ENCODE results near the gene TFG. TPM values are rescaled to one million over a fixed set of nuclear protein-coding genes. Genes with fewer than 3 reads are reported as not detected.

The TFG gene
- polyA plus RNA-seq, 4 donors, result 89.7 to 196 (median 138) TPM

GRCh38 chr3:100698736-100699135, 10.6 kb upstream of the TFG start:
- 33 to 46% (median 40%) methylated on average over 3 of the region's 3 CpGs for WGBS, 3 donors
- DNase-seq, result peak in 1 of 2 donors; percentile 19
- no peak for FAIRE-seq
- H3K36me3 ChIP-seq (ENCODE audit: control insufficient read depth in 3 of 3, insufficient read depth in 2 of 3, low read depth in 1 of 3, low read length in 3 of 3), result peaks cover 0 to 11% (median 0%) of the 10 kb centered on the region in 3 donors
- H3K27ac ChIP-seq (ENCODE audit: low read depth in 1 of 3, low read length in 2 of 3), result peak overlapping the region; percentile 39 to 96 (median 85)
- peaks cover 0 to 26% (median 0%) of the 10 kb centered on the region in 3 donors for H3K4me1 ChIP-seq (ENCODE audit: control insufficient read depth in 3 of 3, insufficient read depth in 2 of 3, low read depth in 1 of 3, low read length in 2 of 3)
- no peak overlapping the region for H3K4me3 ChIP-seq (ENCODE audit: low read depth in 1 of 3, low read length in 3 of 3)
- peaks cover 0 to 8% of the 10 kb centered on the region in 2 donors for H3K9me3 ChIP-seq (ENCODE audit: control insufficient read depth in 2 of 2, insufficient read depth in 1 of 2, low read depth in 1 of 2, low read length in 1 of 2)
- H3K27me3 ChIP-seq (ENCODE audit: control insufficient read depth in 3 of 3, insufficient read depth in 3 of 3, low read length in 3 of 3), result no peaks in the 10 kb centered on the region

- H3K27me3 ChIP-seq (ENCODE audit: control insufficient read depth in 3 of 3, insufficient read depth in 3 of 3, low read length in 3 of 3), result no peaks in the 10 kb centered on the region
- H3K9me3 ChIP-seq (ENCODE audit: control insufficient read depth in 2 of 2, insufficient read depth in 1 of 2, low read depth in 1 of 2, low read length in 1 of 2), result peaks cover 0 to 8% of the 10 kb centered on the region in 2 donors
- WGBS, 3 donors, result 89 to 92% (median 89%) methylated on average over 5 of the region's 5 CpGs
- peaks cover 0 to 7% (median 0%) of the 10 kb centered on the region in 3 donors for H3K36me3 ChIP-seq (ENCODE audit: control insufficient read depth in 3 of 3, insufficient read depth in 2 of 3, low read depth in 1 of 3, low read length in 3 of 3)
- peaks cover 0 to 26% (median 0%) of the 10 kb centered on the region in 3 donors for H3K4me1 ChIP-seq (ENCODE audit: control insufficient read depth in 3 of 3, insufficient read depth in 2 of 3, low read depth in 1 of 3, low read length in 2 of 3)
- no peak overlapping the region for H3K27ac ChIP-seq (ENCODE audit: low read depth in 1 of 3, low read length in 2 of 3)
- FAIRE-seq (no peak), DNase-seq (no peak)
- no peak overlapping the region for H3K4me3 ChIP-seq (ENCODE audit: low read depth in 1 of 3, low read length in 3 of 3)
Measured at GRCh38 chr3:100700708-100701107, 8.6 kb upstream of the TFG start.

- FAIRE-seq (no peak), DNase-seq (no peak)
- peaks cover 0 to 23% (median 0%) of the 10 kb centered on the region in 3 donors for H3K4me1 ChIP-seq (ENCODE audit: control insufficient read depth in 3 of 3, insufficient read depth in 2 of 3, low read depth in 1 of 3, low read length in 2 of 3)
- 78 to 84% (median 83%) methylated on average over 4 of the region's 4 CpGs for WGBS, 3 donors
- H3K4me3 ChIP-seq (ENCODE audit: low read depth in 1 of 3, low read length in 3 of 3), result no peak overlapping the region
- H3K27ac ChIP-seq (ENCODE audit: low read depth in 1 of 3, low read length in 2 of 3), result peak overlapping the region in 2 of 3 donors; percentile 20 to 62
- no peaks in the 10 kb centered on the region for H3K36me3 ChIP-seq (ENCODE audit: control insufficient read depth in 3 of 3, insufficient read depth in 2 of 3, low read depth in 1 of 3, low read length in 3 of 3)
- H3K9me3 ChIP-seq (ENCODE audit: control insufficient read depth in 2 of 2, insufficient read depth in 1 of 2, low read depth in 1 of 2, low read length in 1 of 2), result no peaks in the 10 kb centered on the region
- no peaks in the 10 kb centered on the region for H3K27me3 ChIP-seq (ENCODE audit: control insufficient read depth in 3 of 3, insufficient read depth in 3 of 3, low read length in 3 of 3)
Measured at GRCh38 chr3:100702082-100702979, 7.0 kb upstream of the TFG start.

- Histone ChIP-seq H3K27me3 (ENCODE audit: control insufficient read depth in 3 of 3, insufficient read depth in 3 of 3, low read length in 3 of 3) (no peaks in the 10 kb centered on the region), H3K27ac (ENCODE audit: low read depth in 1 of 3, low read length in 2 of 3) (peak overlapping the region in 2 of 3 donors; percentile 32 to 62), H3K4me3 (ENCODE audit: low read depth in 1 of 3, low read length in 3 of 3) (no peak overlapping the region), H3K4me1 (ENCODE audit: control insufficient read depth in 3 of 3, insufficient read depth in 2 of 3, low read depth in 1 of 3, low read length in 2 of 3) (peaks cover 0 to 18% (median 0%) of the 10 kb centered on the region in 3 donors), H3K9me3 (ENCODE audit: control insufficient read depth in 2 of 2, insufficient read depth in 1 of 2, low read depth in 1 of 2, low read length in 1 of 2) (no peaks in the 10 kb centered on the region), H3K36me3 (ENCODE audit: control insufficient read depth in 3 of 3, insufficient read depth in 2 of 3, low read depth in 1 of 3, low read length in 3 of 3) (no peaks in the 10 kb centered on the region)
- peak; percentile 5 for FAIRE-seq
- DNase-seq, result peak; percentile 42 to 64
- WGBS, 3 donors, result 28 to 74% (median 44%) methylated on average over 5 of the region's 5 CpGs
Measured at GRCh38 chr3:100702980-100703345, 6.3 kb upstream of the TFG start.

- peaks cover 0 to 3% of the 10 kb centered on the region in 2 donors for H3K9me3 ChIP-seq (ENCODE audit: control insufficient read depth in 2 of 2, insufficient read depth in 1 of 2, low read depth in 1 of 2, low read length in 1 of 2)
- H3K27ac ChIP-seq (ENCODE audit: low read depth in 1 of 3, low read length in 2 of 3), result no peak overlapping the region
- 74 to 81% (median 78%) methylated on average over 4 of the region's 4 CpGs for WGBS, 3 donors
- H3K36me3 ChIP-seq (ENCODE audit: control insufficient read depth in 3 of 3, insufficient read depth in 2 of 3, low read depth in 1 of 3, low read length in 3 of 3), result no peaks in the 10 kb centered on the region
- DNase-seq (no peak), FAIRE-seq (no peak)
- peaks cover 0 to 16% (median 3%) of the 10 kb centered on the region in 3 donors for H3K4me1 ChIP-seq (ENCODE audit: control insufficient read depth in 3 of 3, insufficient read depth in 2 of 3, low read depth in 1 of 3, low read length in 2 of 3)
- H3K4me3 ChIP-seq (ENCODE audit: low read depth in 1 of 3, low read length in 3 of 3), result no peak overlapping the region
- no peaks in the 10 kb centered on the region for H3K27me3 ChIP-seq (ENCODE audit: control insufficient read depth in 3 of 3, insufficient read depth in 3 of 3, low read length in 3 of 3)
Measured at GRCh38 chr3:100703865-100704264, 5.4 kb upstream of the TFG start.

GRCh38 chr3:100706365-100706764, 2.9 kb upstream of the TFG start:
- 77 to 83% (median 81%) methylated on average over 3 of the region's 3 CpGs for WGBS, 3 donors
- no peak for DNase-seq
- Histone ChIP-seq H3K27me3 (ENCODE audit: control insufficient read depth in 3 of 3, insufficient read depth in 3 of 3, low read length in 3 of 3) (no peaks in the 10 kb centered on the region), H3K9me3 (ENCODE audit: control insufficient read depth in 2 of 2, insufficient read depth in 1 of 2, low read depth in 1 of 2, low read length in 1 of 2) (peaks cover 0 to 3% of the 10 kb centered on the region in 2 donors), H3K4me3 (ENCODE audit: low read depth in 1 of 3, low read length in 3 of 3) (no peak overlapping the region), H3K27ac (ENCODE audit: low read depth in 1 of 3, low read length in 2 of 3) (no peak overlapping the region), H3K4me1 (ENCODE audit: control insufficient read depth in 3 of 3, insufficient read depth in 2 of 3, low read depth in 1 of 3, low read length in 2 of 3) (peaks cover 0 to 16% (median 3%) of the 10 kb centered on the region in 3 donors), H3K36me3 (ENCODE audit: control insufficient read depth in 3 of 3, insufficient read depth in 2 of 3, low read depth in 1 of 3, low read length in 3 of 3) (peaks cover 0 to 3% (median 0%) of the 10 kb centered on the region in 3 donors)
- FAIRE-seq, result no peak

- WGBS, 3 donors, result 80 to 88% (median 82%) methylated on average over 3 of the region's 3 CpGs
- Histone ChIP-seq H3K27ac (ENCODE audit: low read depth in 1 of 3, low read length in 2 of 3) (peak overlapping the region; percentile 66 to 96 (median 83)), H3K9me3 (ENCODE audit: control insufficient read depth in 2 of 2, insufficient read depth in 1 of 2, low read depth in 1 of 2, low read length in 1 of 2) (peaks cover 0 to 3% of the 10 kb centered on the region in 2 donors), H3K4me3 (ENCODE audit: low read depth in 1 of 3, low read length in 3 of 3) (peak overlapping the region in 2 of 3 donors; percentile 17 to 89), H3K36me3 (ENCODE audit: control insufficient read depth in 3 of 3, insufficient read depth in 2 of 3, low read depth in 1 of 3, low read length in 3 of 3) (peaks cover 0 to 3% (median 2%) of the 10 kb centered on the region in 3 donors), H3K27me3 (ENCODE audit: control insufficient read depth in 3 of 3, insufficient read depth in 3 of 3, low read length in 3 of 3) (no peaks in the 10 kb centered on the region), H3K4me1 (ENCODE audit: control insufficient read depth in 3 of 3, insufficient read depth in 2 of 3, low read depth in 1 of 3, low read length in 2 of 3) (peaks cover 5 to 18% (median 8%) of the 10 kb centered on the region in 3 donors)
- FAIRE-seq (no peak), DNase-seq (no peak)
Measured at GRCh38 chr3:100708644-100708988, 678 bp upstream of the TFG start.

GRCh38 chr3:100709842-100710260, 557 bp downstream of the TFG start:
- Histone ChIP-seq H3K36me3 (ENCODE audit: control insufficient read depth in 3 of 3, insufficient read depth in 2 of 3, low read depth in 1 of 3, low read length in 3 of 3) (peaks cover 3 to 10% (median 6%) of the 10 kb centered on the region in 3 donors), H3K4me3 (ENCODE audit: low read depth in 1 of 3, low read length in 3 of 3) (peak overlapping the region; percentile 84 to 89 (median 85)), H3K9me3 (ENCODE audit: control insufficient read depth in 2 of 2, insufficient read depth in 1 of 2, low read depth in 1 of 2, low read length in 1 of 2) (peaks cover 0 to 3% of the 10 kb centered on the region in 2 donors), H3K27me3 (ENCODE audit: control insufficient read depth in 3 of 3, insufficient read depth in 3 of 3, low read length in 3 of 3) (no peaks in the 10 kb centered on the region), H3K4me1 (ENCODE audit: control insufficient read depth in 3 of 3, insufficient read depth in 2 of 3, low read depth in 1 of 3, low read length in 2 of 3) (peaks cover 5 to 18% (median 8%) of the 10 kb centered on the region in 3 donors), H3K27ac (ENCODE audit: low read depth in 1 of 3, low read length in 2 of 3) (peak overlapping the region; percentile 96 to 98 (median 96))
- peak; percentile 47 to 69 for DNase-seq
- WGBS, 3 donors, result 0 to 1% (median 0%) methylated on average over 16 to 22 of the region's 23 CpGs
- FAIRE-seq, result no peak

All from small intestine (tissue), 7 donors.